ENCODE results near the gene LAPTM5.

LAPTM5 gene

GRCh38 chr1:30715216-30715615 lies 42.4 kb downstream of the LAPTM5 start:
- DNase-seq (ENCODE audit: low spot score), result no peak

DNA sequence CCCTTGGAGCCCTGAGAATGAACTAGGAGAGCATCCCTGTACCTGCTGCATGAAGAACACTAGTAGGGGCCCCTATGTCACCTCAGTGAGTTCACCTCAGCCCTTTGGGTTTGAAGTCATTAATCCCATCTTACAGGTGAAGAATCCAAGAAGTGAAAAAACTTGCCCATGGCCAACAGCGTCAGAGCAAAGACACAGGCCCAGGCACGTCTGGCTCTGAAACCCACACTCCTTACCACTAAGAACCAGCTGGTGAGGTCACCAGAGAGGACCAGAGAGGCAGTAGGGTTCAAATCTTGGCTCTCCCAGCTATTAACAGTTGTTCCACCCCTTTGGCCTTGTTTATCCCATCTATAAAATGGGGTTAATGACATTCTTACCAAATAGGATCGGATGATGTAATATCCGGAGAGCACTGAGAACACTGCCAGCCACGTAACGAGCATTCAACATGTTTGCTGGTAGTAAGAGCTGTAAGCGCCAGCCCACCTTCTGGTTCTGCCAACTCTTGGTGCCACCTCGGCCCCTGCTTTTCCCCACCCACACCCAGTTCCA lies 43.0 kb downstream of the LAPTM5 start:
- no peak for DNase-seq (ENCODE audit: low spot score)

DNA sequence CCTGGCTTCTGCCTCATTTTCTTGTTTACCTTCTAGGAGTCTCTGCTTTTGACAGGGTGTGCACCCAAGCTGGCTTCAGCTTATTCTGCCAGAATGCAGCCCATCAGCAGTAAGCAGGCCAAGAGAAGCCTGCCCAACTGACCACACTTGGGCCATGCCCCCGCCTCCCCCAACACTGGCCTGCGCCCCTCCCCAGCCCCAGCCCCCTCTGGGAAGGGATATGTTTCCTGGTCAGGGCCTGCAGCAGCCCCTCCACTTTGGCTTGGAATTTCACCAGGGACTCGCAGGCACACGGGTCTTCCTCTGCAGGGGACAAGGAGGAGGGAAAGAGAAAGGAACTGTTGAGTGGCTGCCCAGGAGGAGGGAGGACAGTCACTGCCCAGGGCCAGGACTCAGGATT lies 43.5 kb downstream of the LAPTM5 start:
- no peak for DNase-seq (ENCODE audit: low spot score)

- DNase-seq (ENCODE audit: low spot score), result no peak
Measured at GRCh38 chr1:30713311-30713710, 44.3 kb downstream of the LAPTM5 start.

GRCh38 chr1:30712583-30712982 lies 45.0 kb downstream of the LAPTM5 start:
- DNase-seq (ENCODE audit: low spot score), result no peak

GRCh38 chr1:30710407-30710806 lies 47.2 kb downstream of the LAPTM5 start:
- DNase-seq (ENCODE audit: low spot score), result no peak

DNA sequence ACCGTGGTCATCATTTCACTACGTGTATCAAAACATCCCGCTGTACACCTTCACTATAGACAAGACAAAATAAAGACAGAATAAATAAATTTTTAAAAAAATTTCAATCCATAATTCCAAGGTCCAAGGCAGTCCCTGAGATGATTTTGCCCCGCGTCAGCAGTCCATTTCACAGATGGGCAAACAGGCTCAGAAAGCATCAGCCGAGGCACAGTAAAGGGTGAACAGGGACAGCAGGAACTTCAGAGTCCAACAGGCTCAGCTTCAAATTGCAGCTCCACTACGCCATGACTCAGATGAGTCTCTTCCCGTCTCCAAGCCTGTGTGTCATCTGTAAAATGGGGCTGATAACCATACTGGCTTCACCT lies 49.2 kb downstream of the LAPTM5 start:
- DNase-seq (ENCODE audit: low spot score), result no peak

GRCh38 chr1:30707412-30708360 lies 49.9 kb downstream of the LAPTM5 start:
- peak; percentile 76 for DNase-seq (ENCODE audit: low spot score)

- DNase-seq (ENCODE audit: low spot score), result no peak
Measured at GRCh38 chr1:30706528-30706927, 51.0 kb downstream of the LAPTM5 start.

GRCh38 chr1:30705698-30706097 lies 51.9 kb downstream of the LAPTM5 start:
- DNase-seq (ENCODE audit: low spot score), result no peak

DNA sequence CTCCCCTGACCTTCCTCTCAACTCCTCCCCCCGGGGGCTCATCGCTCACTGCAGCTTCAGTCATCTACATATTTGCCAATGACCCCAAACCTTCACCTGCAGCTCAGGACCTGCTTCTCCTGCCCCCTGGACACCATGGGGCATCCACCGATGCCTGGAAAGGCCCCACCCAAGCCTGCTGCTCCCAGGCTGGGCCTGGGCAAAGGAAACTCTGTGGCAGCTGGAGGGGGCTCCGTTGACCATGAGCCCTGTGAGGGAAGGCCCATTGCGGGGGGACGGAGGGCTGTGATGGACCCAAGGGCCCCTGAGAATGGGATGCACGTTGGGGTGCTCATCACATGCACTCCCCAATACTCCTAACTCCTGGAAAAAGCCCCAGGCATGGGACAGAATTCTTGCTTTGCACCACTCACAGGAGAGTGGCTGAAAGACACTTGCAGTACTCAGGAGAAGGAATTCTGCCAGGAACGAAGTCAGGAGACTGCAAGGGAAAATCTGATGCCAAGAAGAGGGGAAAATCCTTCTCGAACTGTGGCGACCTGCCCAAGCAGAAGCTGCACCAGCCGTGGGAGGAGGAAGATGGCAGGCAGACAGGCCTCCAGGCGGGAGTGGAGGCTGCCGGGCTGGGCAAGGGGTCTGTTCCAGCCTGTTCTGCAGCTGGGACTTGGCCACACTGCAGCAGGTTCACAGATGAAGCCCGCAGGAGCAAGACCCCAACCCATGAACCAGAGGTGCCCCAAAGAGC lies 52.6 kb downstream of the LAPTM5 start:
- no peak for DNase-seq (ENCODE audit: low spot score)

DNA sequence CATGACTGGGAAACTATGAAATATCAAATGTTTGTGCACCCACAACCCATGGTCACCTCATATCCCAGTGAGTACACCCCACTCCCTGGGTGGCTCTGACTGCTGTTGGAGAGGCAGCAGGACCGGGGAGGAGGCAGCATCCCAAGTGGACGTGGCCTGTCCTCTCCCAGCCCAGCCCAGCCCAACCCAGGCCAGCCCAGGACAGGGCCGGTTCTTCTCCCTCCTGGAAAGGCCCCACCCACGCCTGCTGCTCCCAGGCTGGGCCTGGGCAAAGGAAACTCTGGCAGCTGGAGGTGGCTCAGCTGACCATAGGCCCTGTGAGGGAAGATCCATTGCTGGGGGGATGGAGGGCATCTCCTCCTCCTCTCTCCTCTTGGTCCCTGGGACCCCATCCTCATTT lies 53.3 kb downstream of the LAPTM5 start:
- no peak for DNase-seq (ENCODE audit: low spot score)

GRCh38 chr1:30702823-30703222 lies 54.8 kb downstream of the LAPTM5 start:
- no peak for DNase-seq (ENCODE audit: low spot score)

DNA sequence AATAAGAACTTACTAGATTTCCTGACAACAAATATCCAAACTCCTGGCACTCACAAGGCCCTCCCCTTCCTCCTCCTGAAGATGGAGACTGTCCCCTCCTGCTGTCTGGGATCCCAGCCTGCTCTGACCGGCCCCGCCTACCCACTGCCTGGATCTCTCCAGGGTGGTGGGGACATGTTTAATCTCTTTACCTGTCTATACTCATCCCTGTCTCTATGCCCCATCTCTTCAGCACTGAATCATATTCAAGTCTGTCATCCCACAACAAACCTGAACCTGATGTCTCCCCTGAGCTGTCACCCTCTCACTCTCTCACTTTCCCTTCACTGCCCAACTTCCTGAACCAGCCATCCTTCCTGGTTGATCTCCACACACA lies 56.3 kb downstream of the LAPTM5 start:
- DNase-seq (ENCODE audit: low spot score), result no peak

DNA sequence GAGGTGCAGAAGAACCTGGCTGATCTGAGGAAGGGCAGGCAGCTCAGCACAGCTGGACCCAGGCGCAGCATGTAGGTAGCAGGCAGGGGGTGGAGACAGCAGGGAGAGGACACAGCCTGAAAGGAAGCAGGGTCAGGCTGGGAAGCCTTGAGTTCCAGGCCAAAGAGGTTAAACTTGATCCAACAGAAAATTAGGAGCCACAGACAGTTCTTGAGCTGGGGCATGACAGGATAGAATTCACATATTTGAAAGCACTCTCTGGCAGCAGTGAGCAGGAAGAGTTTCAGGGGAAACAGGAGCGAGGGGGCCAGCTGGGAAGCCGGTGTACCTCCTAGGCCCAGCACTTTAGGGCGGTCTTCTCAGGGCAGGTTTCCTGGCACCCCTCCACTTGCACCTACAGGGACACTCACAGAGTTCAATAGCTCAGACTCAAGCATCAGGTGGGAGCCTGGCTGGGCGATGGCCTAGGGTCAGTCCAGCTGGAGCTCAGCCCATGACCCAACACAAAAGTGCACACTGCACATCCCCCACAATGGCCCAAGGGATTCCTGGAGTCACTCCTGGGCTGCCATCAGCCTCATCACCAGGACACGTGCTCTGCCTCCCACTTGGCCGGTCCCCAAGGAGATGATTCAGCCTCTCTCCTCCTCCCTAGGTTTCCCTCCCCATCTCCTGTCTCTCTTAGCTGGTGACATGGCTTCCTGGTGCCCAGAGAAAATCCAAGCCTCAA lies 56.9 kb downstream of the LAPTM5 start:
- no peak for DNase-seq (ENCODE audit: low spot score)

- no peak for DNase-seq (ENCODE audit: low spot score)
Measured at GRCh38 chr1:30699762-30700161, 57.8 kb downstream of the LAPTM5 start.

DNA sequence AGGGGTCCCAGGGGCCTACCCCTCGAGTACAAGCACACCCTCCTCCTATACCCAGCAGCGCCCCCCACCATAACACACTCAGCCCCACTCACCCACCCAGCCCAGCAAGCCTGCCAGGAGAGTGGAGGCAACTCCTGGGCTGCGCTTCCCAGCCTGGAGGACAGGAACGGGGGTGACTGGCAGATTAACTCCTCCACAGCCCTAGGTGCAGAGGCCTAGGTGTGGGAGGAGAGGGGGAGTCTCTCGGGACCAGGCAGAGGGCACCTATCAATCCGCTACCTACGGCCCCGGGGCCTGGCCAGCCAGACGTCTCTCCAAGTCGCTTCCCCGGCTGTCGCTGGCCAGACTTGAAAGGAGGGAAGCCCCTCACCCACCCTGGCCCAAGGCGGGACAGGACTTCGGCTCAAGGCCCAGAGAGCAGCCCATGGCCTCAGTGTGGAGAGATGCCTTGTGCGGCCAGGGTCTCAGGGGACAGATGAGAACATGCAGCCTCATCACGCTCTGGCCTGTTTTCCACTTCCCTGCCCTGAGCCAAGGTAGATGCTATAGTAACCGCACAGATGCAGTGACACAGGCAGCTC lies 59.1 kb downstream of the LAPTM5 start:
- DNase-seq (ENCODE audit: low spot score), result no peak

DNA sequence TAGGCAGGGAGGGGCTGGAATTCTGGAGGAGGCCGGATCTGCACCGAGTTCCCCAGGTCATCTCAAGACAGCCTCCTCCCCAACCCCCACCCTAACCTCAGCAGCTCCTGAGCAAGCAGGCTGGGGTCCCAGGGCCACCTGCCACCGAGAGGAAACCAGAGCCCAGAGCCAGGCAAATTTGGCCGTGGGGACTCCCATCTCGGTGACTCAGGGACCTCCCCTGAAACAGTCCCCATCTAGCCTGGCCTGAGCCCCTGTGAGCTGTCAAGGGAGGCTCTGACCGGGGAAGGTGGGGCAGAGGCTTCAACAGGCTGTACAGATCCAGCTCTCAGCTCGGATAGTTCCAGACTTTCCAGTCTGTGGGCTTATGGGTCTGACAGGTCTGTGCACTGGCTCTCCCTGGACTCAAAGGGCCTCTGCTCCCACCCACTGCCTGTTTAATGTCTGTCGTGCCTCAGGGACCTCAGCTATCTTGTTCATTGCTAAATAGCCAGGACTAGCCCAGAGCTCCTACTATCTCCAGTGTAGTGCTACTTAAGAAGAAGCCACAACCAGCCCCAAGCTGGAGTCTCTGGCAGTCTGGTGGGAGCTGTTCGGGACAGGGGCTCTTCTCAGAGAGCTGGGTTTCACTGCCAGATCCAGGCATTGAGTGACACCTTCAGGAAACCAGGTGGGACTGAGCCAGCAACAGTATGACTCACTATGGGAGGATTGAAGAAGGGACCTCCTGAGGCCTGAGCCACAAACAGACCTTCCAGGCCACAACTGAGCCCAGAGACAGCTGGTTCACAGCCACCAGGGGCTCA lies 59.8 kb downstream of the LAPTM5 start:
- no peak for DNase-seq (ENCODE audit: low spot score)

GRCh38 chr1:30696831-30697230 lies 60.7 kb downstream of the LAPTM5 start:
- DNase-seq (ENCODE audit: low spot score), result no peak

GRCh38 chr1:30695439-30695841 lies 62.1 kb downstream of the LAPTM5 start:
- DNase-seq (ENCODE audit: low spot score), result no peak
